Measurements from ENCODE around the gene GALNT10.

GRCh38 chr5:154446195-154447088 lies 255.9 kb downstream of the GALNT10 start:
- TF ChIP-seq POLR2A (IDR thresholded peaks at IDR 0.05) (peak in 1 of 3 donors; percentile 25), CTCF (IDR thresholded peaks at IDR 0.05) (no peak)

Measured in body of pancreas (tissue), 4 donors.